ENCODE results near the gene EYA4.

EYA4 gene

GRCh38 chr6:133502441-133503335 lies 261.5 kb downstream of the EYA4 start:
- in situ Hi-C loops (cut with HindIII; ENCODE audit: low sequenced_read_pairs), result no loop called here

- in situ Hi-C loops (cut with HindIII; ENCODE audit: low sequenced_read_pairs), result no loop called here
Measured at GRCh38 chr6:133503336-133503729, 262.2 kb downstream of the EYA4 start.

GRCh38 chr6:133504158-133504557 lies 263.0 kb downstream of the EYA4 start:
- in situ Hi-C loops (cut with HindIII; ENCODE audit: low sequenced_read_pairs), result no loop called here

GRCh38 chr6:133504761-133505160 lies 263.6 kb downstream of the EYA4 start:
- in situ Hi-C loops (cut with HindIII; ENCODE audit: low sequenced_read_pairs), result no loop called here

- in situ Hi-C loops (cut with HindIII; ENCODE audit: low sequenced_read_pairs), result no loop called here
Measured at GRCh38 chr6:133505681-133506080, 264.5 kb downstream of the EYA4 start.

- in situ Hi-C loops (cut with HindIII; ENCODE audit: low sequenced_read_pairs), result no loop called here
Measured at GRCh38 chr6:133512410-133513016, 271.4 kb downstream of the EYA4 start.

- in situ Hi-C loops (cut with HindIII; ENCODE audit: low sequenced_read_pairs), result no loop called here
Measured at GRCh38 chr6:133523816-133524215, 282.7 kb downstream of the EYA4 start.

GRCh38 chr6:133526436-133526835 lies 285.3 kb downstream of the EYA4 start:
- in situ Hi-C loops (cut with HindIII; ENCODE audit: low sequenced_read_pairs), result no loop called here

GRCh38 chr6:133528566-133528965 lies 287.4 kb downstream of the EYA4 start:
- in situ Hi-C loops (cut with HindIII; ENCODE audit: low sequenced_read_pairs), result no loop called here

- in situ Hi-C loops (cut with HindIII; ENCODE audit: low sequenced_read_pairs), result no loop called here
Measured at GRCh38 chr6:133532908-133533307, 291.8 kb downstream of the EYA4 start.

GRCh38 chr6:133539502-133540259 lies 298.5 kb downstream of the EYA4 start:
- in situ Hi-C loops (cut with HindIII; ENCODE audit: low sequenced_read_pairs), result no loop called here

GRCh38 chr6:133540361-133540760 lies 299.2 kb downstream of the EYA4 start:
- in situ Hi-C loops (cut with HindIII; ENCODE audit: low sequenced_read_pairs), result no loop called here

- in situ Hi-C loops (cut with HindIII; ENCODE audit: low sequenced_read_pairs), result no loop called here
Measured at GRCh38 chr6:133541040-133541439, 299.9 kb downstream of the EYA4 start.

GRCh38 chr6:133542056-133542821 lies 301.1 kb downstream of the EYA4 start:
- in situ Hi-C loops (cut with HindIII; ENCODE audit: low sequenced_read_pairs), result no loop called here

- in situ Hi-C loops (cut with HindIII; ENCODE audit: low sequenced_read_pairs), result no loop called here
Measured at GRCh38 chr6:133544419-133544818, 303.3 kb downstream of the EYA4 start.

- in situ Hi-C loops (cut with HindIII; ENCODE audit: low sequenced_read_pairs), result no loop called here
Measured at GRCh38 chr6:133546098-133546497, 304.9 kb downstream of the EYA4 start.

GRCh38 chr6:133547136-133547535 lies 306.0 kb downstream of the EYA4 start:
- in situ Hi-C loops (cut with HindIII; ENCODE audit: low sequenced_read_pairs), result no loop called here

GRCh38 chr6:133548423-133549159 lies 307.4 kb downstream of the EYA4 start:
- in situ Hi-C loops (cut with HindIII; ENCODE audit: low sequenced_read_pairs), result no loop called here

GRCh38 chr6:133549371-133549801 lies 308.2 kb downstream of the EYA4 start:
- in situ Hi-C loops (cut with HindIII; ENCODE audit: low sequenced_read_pairs), result no loop called here

GRCh38 chr6:133550026-133550425 lies 308.9 kb downstream of the EYA4 start:
- in situ Hi-C loops (cut with HindIII; ENCODE audit: low sequenced_read_pairs), result loop anchor here (25.0 kb wide), 2 partner anchors 337 to 537 kb away; partner anchors contain the start of gene TCF21
